ENCODE data around the gene TMEM80. TPM values are rescaled to one million over a fixed set of nuclear protein-coding genes. Genes with fewer than 3 reads are reported as not detected.
"Not testable (repeated sequence)": the region's sequence is repeated elsewhere in the genome, so short reads cannot be mapped to it uniquely, and the experiment has no call there.

The TMEM80 gene
- total RNA-seq, 2 donors from 2014 or later = 15.3 to 20.3 TPM

GRCh38 chr11:690244-690643 is 5.4 kb upstream of the TMEM80 start:
- H3K4me1 Mint-ChIP-seq (ENCODE audit: low read depth in 2 of 2) = peaks cover 20 to 24% of the 10 kb centered on the region in 2 donors
- not testable (repeated sequence) for H3K36me3 Mint-ChIP-seq; H3K27ac Mint-ChIP-seq; H3K4me3 Mint-ChIP-seq; ATAC-seq; H3K9me3 Mint-ChIP-seq; DNase-seq (ENCODE audit: low spot score); H3K27me3 Mint-ChIP-seq

GRCh38 chr11:690738-691633 is 4.6 kb upstream of the TMEM80 start:
- ATAC-seq = no peak
- H3K36me3 Mint-ChIP-seq = no peaks in the 10 kb centered on the region
- DNase-seq (ENCODE audit: low spot score) = no peak
- H3K4me1 Mint-ChIP-seq (ENCODE audit: low read depth in 2 of 2) = peaks cover 20 to 24% of the 10 kb centered on the region in 2 donors
- H3K27ac Mint-ChIP-seq = no peak overlapping the region
- no peaks in the 10 kb centered on the region for H3K9me3 Mint-ChIP-seq
- no peak overlapping the region for H3K4me3 Mint-ChIP-seq
- H3K27me3 Mint-ChIP-seq = no peaks in the 10 kb centered on the region

- DNase-seq (ENCODE audit: low spot score) (no peak), ATAC-seq (no peak)
- H3K9me3 Mint-ChIP-seq = no peaks in the 10 kb centered on the region
- no peaks in the 10 kb centered on the region for H3K27me3 Mint-ChIP-seq
- no peaks in the 10 kb centered on the region for H3K36me3 Mint-ChIP-seq
- H3K4me3 Mint-ChIP-seq = no peak overlapping the region
- peaks cover 20 to 30% of the 10 kb centered on the region in 2 donors for H3K4me1 Mint-ChIP-seq (ENCODE audit: low read depth in 2 of 2)
- peak overlapping the region in 1 of 2 donors; percentile 33 for H3K27ac Mint-ChIP-seq
Measured at GRCh38 chr11:691710-692590, 3.7 kb upstream of the TMEM80 start.

GRCh38 chr11:692824-693414 is 2.7 kb upstream of the TMEM80 start:
- Mint-ChIP-seq H3K9me3 (no peaks in the 10 kb centered on the region), H3K4me3 (peak overlapping the region; percentile 87), H3K27me3 (no peaks in the 10 kb centered on the region), H3K36me3 (no peaks in the 10 kb centered on the region), H3K4me1 (ENCODE audit: low read depth in 2 of 2) (peaks cover 23 to 30% of the 10 kb centered on the region in 2 donors), H3K27ac (peak overlapping the region; percentile 84 to 87)
- ATAC-seq = no peak
- DNase-seq (ENCODE audit: low spot score) = no peak

- H3K4me3 Mint-ChIP-seq = peak overlapping the region; percentile 87
- peaks cover 27 to 30% of the 10 kb centered on the region in 2 donors for H3K4me1 Mint-ChIP-seq (ENCODE audit: low read depth in 2 of 2)
- DNase-seq (ENCODE audit: low spot score) = no peak
- ATAC-seq = no peak
- no peaks in the 10 kb centered on the region for H3K36me3 Mint-ChIP-seq
- H3K9me3 Mint-ChIP-seq = no peaks in the 10 kb centered on the region
- peak overlapping the region; percentile 84 to 87 for H3K27ac Mint-ChIP-seq
- H3K27me3 Mint-ChIP-seq = no peaks in the 10 kb centered on the region
Measured at GRCh38 chr11:693415-693831, 2.2 kb upstream of the TMEM80 start.

GRCh38 chr11:693887-694562 is 1.6 kb upstream of the TMEM80 start:
- DNase-seq (ENCODE audit: low spot score) (no peak), ATAC-seq (no peak)
- peak overlapping the region; percentile 84 to 87 for H3K27ac Mint-ChIP-seq
- H3K27me3 Mint-ChIP-seq = no peaks in the 10 kb centered on the region
- H3K9me3 Mint-ChIP-seq = no peaks in the 10 kb centered on the region
- no peaks in the 10 kb centered on the region for H3K36me3 Mint-ChIP-seq
- H3K4me3 Mint-ChIP-seq = peak overlapping the region; percentile 87
- peaks cover 27 to 30% of the 10 kb centered on the region in 2 donors for H3K4me1 Mint-ChIP-seq (ENCODE audit: low read depth in 2 of 2)

- H3K9me3 Mint-ChIP-seq = no peaks in the 10 kb centered on the region
Measured at GRCh38 chr11:694563-695287, 891 bp upstream of the TMEM80 start, which contains the start of gene DEAF1. DEAF1 (minus strand) TSS chr11:695222; CDS start chr11:695047, 175 bp downstream.

GRCh38 chr11:695288-695537 is 403 bp upstream of the TMEM80 start:
- Mint-ChIP-seq H3K9me3 (no peaks in the 10 kb centered on the region), H3K27me3 (no peaks in the 10 kb centered on the region), H3K4me1 (ENCODE audit: low read depth in 2 of 2) (peaks cover 27 to 30% of the 10 kb centered on the region in 2 donors), H3K27ac (peak overlapping the region; percentile 90 to 95), H3K36me3 (no peaks in the 10 kb centered on the region), H3K4me3 (peak overlapping the region; percentile 87)
- ATAC-seq = no peak
- DNase-seq (ENCODE audit: low spot score) = no peak

More at GRCh38 chr11:694563-695287, 891 bp upstream of the TMEM80 start, which contains the start of gene DEAF1:
- Mint-ChIP-seq H3K27me3 (no peaks in the 10 kb centered on the region), H3K36me3 (no peaks in the 10 kb centered on the region), H3K4me3 (peak within 1 kb of the TSS; percentile 87), H3K4me1 (ENCODE audit: low read depth in 2 of 2) (peaks cover 27 to 30% of the 10 kb centered on the region in 2 donors), H3K27ac (peak within 1 kb of the TSS; percentile 90 to 95)
- DNase-seq (ENCODE audit: low spot score) (peak; percentile 99), ATAC-seq (peak; percentile 91 to 94)

GRCh38 chr11:696955-697491 is 1.4 kb downstream of the TMEM80 start:
- Mint-ChIP-seq H3K27ac (peak overlapping the region; percentile 63 to 95), H3K27me3 (no peaks in the 10 kb centered on the region), H3K36me3 (no peaks in the 10 kb centered on the region), H3K9me3 (no peaks in the 10 kb centered on the region), H3K4me3 (peak overlapping the region; percentile 87), H3K4me1 (ENCODE audit: low read depth in 2 of 2) (peaks cover 21 to 23% of the 10 kb centered on the region in 2 donors)
- ATAC-seq (no peak), DNase-seq (ENCODE audit: low spot score) (no peak)

- Mint-ChIP-seq H3K27me3 (no peaks in the 10 kb centered on the region), H3K4me3 (peak overlapping the region; percentile 36), H3K4me1 (ENCODE audit: low read depth in 2 of 2) (peaks cover 17 to 19% of the 10 kb centered on the region in 2 donors), H3K27ac (peak overlapping the region; percentile 21 to 63), H3K9me3 (no peaks in the 10 kb centered on the region), H3K36me3 (no peaks in the 10 kb centered on the region)
- ATAC-seq (no peak), DNase-seq (ENCODE audit: low spot score) (no peak)
Measured at GRCh38 chr11:697811-698311, 2.2 kb downstream of the TMEM80 start.

- DNase-seq (ENCODE audit: low spot score) = no peak
- H3K4me3 Mint-ChIP-seq = no peak overlapping the region
- ATAC-seq = no peak
- no peak overlapping the region for H3K27ac Mint-ChIP-seq
- no peaks in the 10 kb centered on the region for H3K36me3 Mint-ChIP-seq
- H3K4me1 Mint-ChIP-seq (ENCODE audit: low read depth in 2 of 2) = peaks cover 9 to 14% of the 10 kb centered on the region in 2 donors
- H3K27me3 Mint-ChIP-seq = no peaks in the 10 kb centered on the region
- H3K9me3 Mint-ChIP-seq = no peaks in the 10 kb centered on the region
Measured at GRCh38 chr11:698493-699115, 3.0 kb downstream of the TMEM80 start.

GRCh38 chr11:699116-699508 is 3.5 kb downstream of the TMEM80 start:
- Mint-ChIP-seq H3K36me3 (no peaks in the 10 kb centered on the region), H3K27me3 (no peaks in the 10 kb centered on the region), H3K4me3 (no peak overlapping the region), H3K4me1 (ENCODE audit: low read depth in 2 of 2) (peaks cover 6 to 10% of the 10 kb centered on the region in 2 donors), H3K9me3 (no peaks in the 10 kb centered on the region), H3K27ac (no peak overlapping the region)
- ATAC-seq (no peak), DNase-seq (ENCODE audit: low spot score) (no peak)
